WTC11 (cell line): ENCODE results near the gene CAPZB. TPM values are rescaled to one million over a fixed set of nuclear protein-coding genes. Genes with fewer than 3 reads are reported as not detected.
"Not testable (repeated sequence)": the region's sequence is repeated elsewhere in the genome, so short reads cannot be mapped to it uniquely, and the experiment has no call there.

Experiments
- ATAC-seq: fragments of 200-7000 bp; cut with Tn5 transposase; 2 replicates; pipeline ENCODE4 v1.10.0; 2021; ENCODE audit warnings: mild to moderate bottlenecking, moderate library complexity
- CTCF ChIA-PET: fragments of 300-600 bp; sonication (Branson Sonifier 250); formaldehyde crosslinking; loops from one replicate; lab custom pipeline; 2021; ENCODE audit warnings: antibody characterized with exemption; lab: Charles Lee
- POLR2A ChIA-PET: fragments of 350-600 bp; sonication (Branson Sonifier 250); formaldehyde crosslinking; loops from one replicate; lab custom pipeline; 2021; ENCODE audit warnings: antibody characterized with exemption; lab: Charles Lee
- DNase-seq: peaks from one replicate; pipeline ENCODE4 v3.0.0; 2021; ENCODE audit warnings: low spot score
- H3K27ac Mint-ChIP-seq: 2 replicates; pipeline ENCODE4 v1.8.0; 2021; ENCODE audit warnings: mixed read lengths
- H3K27me3 Mint-ChIP-seq: 2 replicates; pipeline ENCODE4 v1.8.0; 2021; ENCODE audit warnings: low read depth, mild to moderate bottlenecking, moderate library complexity, mixed read lengths
- H3K36me3 Mint-ChIP-seq: 2 replicates; pipeline ENCODE4 v1.8.0; 2021; ENCODE audit warnings: mixed read lengths
- H3K4me1 Mint-ChIP-seq: 2 replicates; pipeline ENCODE4 v1.8.0; 2022; ENCODE audit warnings: mixed read lengths
- H3K4me3 Mint-ChIP-seq: 2 replicates; pipeline ENCODE4 v1.8.0; 2021; ENCODE audit warnings: mild to moderate bottlenecking, moderate library complexity, mixed read lengths
- H3K9me3 Mint-ChIP-seq: 2 replicates; pipeline ENCODE4 v1.8.0; 2021; ENCODE audit warnings: mixed read lengths
- CDX4 ChIP-seq: fragments of 250-450 bp; sonication (Bioruptor Pico); IDR thresholded peaks from 2 replicates; pipeline ENCODE4 v1.9.0; 2021; ENCODE audit warnings: moderate library complexity, mild to moderate bottlenecking, inconsistent platforms, borderline replicate concordance
- IRF1 ChIP-seq: sonication (generic); formaldehyde crosslinking; IDR thresholded peaks from 2 replicates; pipeline ENCODE4 v1.8.0; 2023; ENCODE audit warnings: missing genetic modification reagents
- NFYB ChIP-seq: sonication (generic); formaldehyde crosslinking; conservative IDR thresholded peaks from 2 replicates; pipeline ENCODE4 v1.8.0; 2022; ENCODE audit warnings: low read depth, missing genetic modification reagents
- NR2C2 ChIP-seq: sonication (generic); formaldehyde crosslinking; IDR thresholded peaks from 2 replicates; pipeline ENCODE4 v1.8.0; 2022; ENCODE audit warnings: mild to moderate bottlenecking, missing genetic modification reagents
- SMAD4 ChIP-seq: sonication (generic); formaldehyde crosslinking; IDR thresholded peaks from 2 replicates; pipeline ENCODE4 v1.8.0; 2022; ENCODE audit warnings: mild to moderate bottlenecking, missing genetic modification reagents
- SOX15 ChIP-seq: fragments of 250-450 bp; sonication (Bioruptor Pico); IDR thresholded peaks from 2 replicates; pipeline ENCODE4 v1.9.0; 2021; ENCODE audit warnings: mild to moderate bottlenecking
- ZNF281 ChIP-seq: sonication (generic); formaldehyde crosslinking; IDR thresholded peaks from 2 replicates; pipeline ENCODE4 v1.8.0; 2023; ENCODE audit warnings: mild to moderate bottlenecking, missing genetic modification reagents
- ZNF512 ChIP-seq: sonication (generic); formaldehyde crosslinking; IDR thresholded peaks from 2 replicates; pipeline ENCODE4 v1.8.1; 2022; ENCODE audit warnings: missing genetic modification reagents, borderline replicate concordance
- ZNF532 ChIP-seq: fragments of 250-450 bp; sonication (Bioruptor Pico); IDR thresholded peaks from 2 replicates; pipeline ENCODE4 v1.9.0; 2021; ENCODE audit warnings: mild to moderate bottlenecking, borderline replicate concordance
- ZSCAN18 ChIP-seq: fragments of 250-450 bp; sonication (Bioruptor Pico); IDR thresholded peaks from 2 replicates; pipeline ENCODE4 v2.1.2; 2022; ENCODE audit warnings: mild to moderate bottlenecking, moderate library complexity
- total RNA-seq: library from RNA; stranded (reverse); gene quantifications from 3 replicates; pipeline ENCODE4 v1.2.3, GENCODE V29; 2021

Gene CAPZB
- total RNA-seq, 1 experiment from 2014 or later: 348 TPM

- TF ChIP-seq SOX15: no peak
- TF ChIP-seq ZNF532 (CRISPR knock-in tag): no peak
- TF ChIP-seq ZSCAN18 (CRISPR knock-in tag): no peak
- no peak for TF ChIP-seq NFYB (CRISPR knock-in tag)
- TF ChIP-seq IRF1: no peak
- no peak for TF ChIP-seq ZNF512 (CRISPR knock-in tag)
Observed at GRCh38 chr1:19512545-19512944, 27.2 kb upstream of the CAPZB start (continued).

GRCh38 chr1:19511116-19511515 lies 25.8 kb upstream of the CAPZB start:
- ChIA-PET CTCF (interaction anchor here (1.3 to 2.2 kb wide), 3 partner anchors 23 to 140 kb away, joined by 3 to 7 read pairs (median 6); no protein-coding TSS in a partner anchor), POLR2A (no interaction called here)
- TF ChIP-seq CDX4 (CRISPR knock-in tag) (no peak), SMAD4 (CRISPR knock-in tag) (no peak), ZNF281 (CRISPR knock-in tag) (no peak), NR2C2 (CRISPR knock-in tag) (no peak)
- DNase-seq (no peak), ATAC-seq (no peak)
- Mint-ChIP-seq H3K27ac (no peak overlapping the region), H3K36me3 (no peaks in the 10 kb centered on the region), H3K4me1 (no peaks in the 10 kb centered on the region), H3K27me3 (no peaks in the 10 kb centered on the region; the same call in 1 of the 2 replicates), H3K4me3 (no peak overlapping the region), H3K9me3 (no peaks in the 10 kb centered on the region)

- POLR2A ChIA-PET, H3K36me3 Mint-ChIP-seq, ATAC-seq, H3K27me3 Mint-ChIP-seq, H3K9me3 Mint-ChIP-seq, DNase-seq, H3K27ac Mint-ChIP-seq, H3K4me1 Mint-ChIP-seq, CTCF ChIA-PET, H3K4me3 Mint-ChIP-seq: not testable (repeated sequence)
Observed at GRCh38 chr1:19509647-19510046, 24.3 kb upstream of the CAPZB start.
